A549 (cell line): ENCODE results near the gene CNIH3. TPM values are rescaled to one million over a fixed set of nuclear protein-coding genes. Genes with fewer than 3 reads are reported as not detected.
"Not testable (repeated sequence)": the region's sequence is repeated elsewhere in the genome, so short reads cannot be mapped to it uniquely, and the experiment has no call there.

ENCODE experiments used
- ATAC-seq, 2 experiments: fragments of 200-7000 bp in 1 of 2; fragments of >200 bp in 1 of 2; cut with Nextera tagmentation in 1 of 2; cut with Tn5 transposase in 1 of 2; 3 replicates each; pipeline versions ENCODE4 v1.8.0 to v1.9.1; 2018 to 2020; ENCODE audit warnings: mild to moderate bottlenecking in 1 of 2, moderate library complexity in 1 of 2
- CTCF ChIA-PET: fragments of 300-600 bp; sonication (Branson Sonifier 250); formaldehyde crosslinking; extraction: SDS; loops from one replicate; lab custom pipeline; 2021; ENCODE audit warnings: antibody characterized with exemption, inconsistent platforms; lab: Yijun Ruan, JAX
- POLR2A ChIA-PET: fragments of 350-600 bp; formaldehyde crosslinking; extraction: SDS; loops from one replicate; lab custom pipeline; 2021; ENCODE audit warnings: antibody characterized with exemption, inconsistent platforms; lab: Yijun Ruan, JAX
- DNase-seq, 2 experiments: peaks; one replicate each; pipeline versions ENCODE4 v3.0.0 to v3.0.0-alpha.2; 2011 to 2016; ENCODE audit warnings: low read depth in 1 of 2, low spot score in 1 of 2
- FAIRE-seq: peaks from 2 replicates; lab custom pipeline; 2011; peaks lifted over from hg19 to GRCh38; lab: Jason Lieb, UNC
- H3K27ac ChIP-seq, 2 experiments: fragments of >200 bp; sonication (Bioruptor Twin); formaldehyde crosslinking; 3 replicates each; pipeline ENCODE4 v1.5.1; 2016 to 2017
- H3K4me1 ChIP-seq: fragments of >200 bp; sonication (Bioruptor Twin); formaldehyde crosslinking; 3 replicates; pipeline ENCODE4 v1.6.1; 2016
- H3K4me2 ChIP-seq: fragments of >200 bp; sonication (Bioruptor Twin); formaldehyde crosslinking; 3 replicates; pipeline ENCODE4 v1.6.1; 2016
- H3K4me3 ChIP-seq: fragments of >200 bp; sonication (Bioruptor Twin); formaldehyde crosslinking; 3 replicates; pipeline ENCODE4 v1.5.1; 2016
- H3K9me3 ChIP-seq: fragments of >200 bp; sonication (Bioruptor Twin); formaldehyde crosslinking; 3 replicates; pipeline ENCODE4 v1.6.1; 2016
- CBX2 ChIP-seq: fragments of 200-600 bp; sonication (generic); IDR thresholded peaks from 2 replicates; pipeline ENCODE4 v1.6.1; 2016; ENCODE audit warnings: low read depth, mild to moderate bottlenecking, borderline replicate concordance
- CEBPB ChIP-seq, 2 experiments: fragments of >200 bp in 1 of 2; sonication (Bioruptor Twin) in 1 of 2; formaldehyde crosslinking in 1 of 2; IDR thresholded peaks; 2 replicates each; pipeline ENCODE4 v1.6.1; 2012 to 2016
- CTCF ChIP-seq: fragments of >200 bp; sonication (Bioruptor Twin); formaldehyde crosslinking; IDR thresholded peaks from 3 replicates; pipeline ENCODE4 v1.5.1; 2016
- EP300 ChIP-seq, 2 experiments: fragments of >200 bp; sonication (Bioruptor Twin); formaldehyde crosslinking; IDR thresholded peaks; 2 replicates in 1 of 2; 3 replicates in 1 of 2; pipeline ENCODE4 v1.6.1; 2016 to 2017
- ESRRA ChIP-seq: fragments of 150-350 bp; IDR thresholded peaks from 2 replicates; pipeline ENCODE4 v1.6.1; 2014; ENCODE audit warnings: mild to moderate bottlenecking, low read length, borderline replicate concordance
- FOXS1 ChIP-seq: fragments of 250-450 bp; sonication (Bioruptor Pico); IDR thresholded peaks from 2 replicates; pipeline ENCODE4 v1.5.0; 2020; ENCODE audit warnings: mild to moderate bottlenecking, moderate library complexity
- HDAC2 ChIP-seq: fragments of 200-600 bp; sonication (generic); IDR thresholded peaks from 2 replicates; pipeline ENCODE4 v1.6.1; 2016
- HEYL ChIP-seq: fragments of 250-450 bp; sonication (Bioruptor Pico); IDR thresholded peaks from 2 replicates; pipeline ENCODE4 v1.8.0; 2021; ENCODE audit warnings: mild to moderate bottlenecking, moderate library complexity
- HMGXB4 ChIP-seq: fragments of 250-450 bp; sonication (Bioruptor Pico); IDR thresholded peaks from 2 replicates; pipeline ENCODE4 v1.5.0; 2021; ENCODE audit warnings: mild to moderate bottlenecking, moderate library complexity, borderline replicate concordance
- HOXB13 ChIP-seq: fragments of 250-450 bp; sonication (Bioruptor Pico); IDR thresholded peaks from 2 replicates; pipeline ENCODE4 v1.5.0; 2020; ENCODE audit warnings: low read depth, mild to moderate bottlenecking, moderate library complexity
- HOXB5 ChIP-seq: fragments of 250-450 bp; sonication (Bioruptor Pico); IDR thresholded peaks from 2 replicates; pipeline ENCODE4 v1.5.0; 2020; ENCODE audit warnings: mild to moderate bottlenecking, moderate library complexity
- JUN ChIP-seq, 2 experiments: fragments of >200 bp; sonication (Bioruptor Twin); formaldehyde crosslinking; IDR thresholded peaks; 2 replicates in 1 of 2; 3 replicates in 1 of 2; pipeline ENCODE4 v1.6.1; 2016 to 2017
- JUNB ChIP-seq: fragments of >200 bp; sonication (Bioruptor Twin); formaldehyde crosslinking; IDR thresholded peaks from 2 replicates; pipeline ENCODE4 v1.6.1; 2016
- MAX ChIP-seq: IDR thresholded peaks from 2 replicates; pipeline ENCODE4 v1.6.1; 2012
- NFE2L2 ChIP-seq: fragments of 150-350 bp; conservative IDR thresholded peaks from 2 replicates; pipeline ENCODE4 v1.6.1; 2014; ENCODE audit warnings: low read length
- NPAS2 ChIP-seq: fragments of 250-450 bp; sonication (Bioruptor Pico); IDR thresholded peaks from 2 replicates; pipeline ENCODE4 v1.8.0; 2022; ENCODE audit warnings: mild to moderate bottlenecking, moderate library complexity, borderline replicate concordance
- RARB ChIP-seq: fragments of 250-450 bp; sonication (Bioruptor Pico); IDR thresholded peaks from 2 replicates; pipeline ENCODE4 v1.8.0; 2021; ENCODE audit warnings: mild to moderate bottlenecking, moderate library complexity
- REST ChIP-seq: fragments of 200-600 bp; sonication (generic); IDR thresholded peaks from 2 replicates; pipeline ENCODE4 v1.6.1; 2016; ENCODE audit warnings: antibody characterized with exemption, mild to moderate bottlenecking, moderate library complexity
- RFX5 ChIP-seq: fragments of 450-650 bp; IDR thresholded peaks from 2 replicates; pipeline ENCODE4 v1.7.1; 2014; ENCODE audit warnings: antibody characterized with exemption, mild to moderate bottlenecking, moderate library complexity
- RNF2 ChIP-seq: fragments of 200-600 bp; sonication (generic); IDR thresholded peaks from 2 replicates; pipeline ENCODE4 v1.6.1; 2016; ENCODE audit warnings: low read depth, mild to moderate bottlenecking, antibody characterized with exemption, moderate library complexity, borderline replicate concordance
- SREBF2 ChIP-seq: fragments of 450-650 bp; IDR thresholded peaks from 2 replicates; pipeline ENCODE4 v1.6.1; 2014; ENCODE audit warnings: mild to moderate bottlenecking, moderate library complexity
- USF2 ChIP-seq: fragments of 450-650 bp; IDR thresholded peaks from 2 replicates; pipeline ENCODE4 v1.6.1; 2014; ENCODE audit warnings: antibody characterized with exemption
- ZFP36 ChIP-seq: fragments of 450-650 bp; IDR thresholded peaks from 2 replicates; pipeline ENCODE4 v1.6.1; 2014; ENCODE audit warnings: borderline replicate concordance; ENCODE audit not compliant: partially characterized antibody
- ZSCAN20 ChIP-seq: fragments of 250-450 bp; sonication (Bioruptor Pico); IDR thresholded peaks from 2 replicates; pipeline ENCODE4 v1.8.0; 2022; ENCODE audit warnings: mild to moderate bottlenecking, moderate library complexity
- WGBS: methylation state at CpG from one replicate; pipeline ENCODE4 v1.1.6; 2017; ENCODE audit errors: missing lambda C conversion rate; 5-methylcytosine and 5-hydroxymethylcytosine counted together
- polyA plus RNA-seq, 4 experiments: library from polyadenylated mRNA; depleted of rRNA in 3 of 4; stranded (reverse); fragments of >200 nt; fragmentation: RNase III in 1 of 4; extraction: RNeasy Plus Mini Kit Qiagen cat#74134 plus additional on column Dnase treatment in 1 of 4; gene quantifications; 2 replicates in 3 of 4; 3 replicates in 1 of 4; pipeline ENCODE4 v1.2.3, GENCODE V29; 2011 to 2017

The CNIH3 gene
- polyA plus RNA-seq, 2 of the 4 experiments (the other 2 are of a cell fraction): 0.61 to 0.85 TPM

- ChIA-PET POLR2A (no interaction called here), CTCF (no interaction called here)
- 48% methylated on average over 7 of the region's 7 CpGs for WGBS
- no peak overlapping the region for H3K4me2 ChIP-seq
- no peaks in the 10 kb centered on the region for H3K9me3 ChIP-seq
- H3K4me1 ChIP-seq: no peaks in the 10 kb centered on the region
- FAIRE-seq (no peak), DNase-seq (no peak), ATAC-seq (no peak)
- H3K4me3 ChIP-seq: no peak overlapping the region
- no peak for TF ChIP-seq MAX
- no peak for TF ChIP-seq RFX5
- no peak for TF ChIP-seq HDAC2
- TF ChIP-seq SREBF2: no peak
- no peak for TF ChIP-seq FOXS1
- H3K27ac ChIP-seq: no peak overlapping the region
These were observed 68.9 kb downstream of the CNIH3 start for GRCh38 chr1:224684979-224685425.

- DNase-seq, H3K9me3 ChIP-seq, ATAC-seq, FAIRE-seq, H3K4me1 ChIP-seq, H3K4me2 ChIP-seq, POLR2A ChIA-PET, CTCF ChIA-PET, H3K4me3 ChIP-seq, H3K27ac ChIP-seq: not testable (repeated sequence)
- WGBS: 4% methylated on average over 3 of the region's 3 CpGs
These were observed 70.0 kb downstream of the CNIH3 start for GRCh38 chr1:224686140-224686539.

- POLR2A ChIA-PET: no interaction called here
- no peak for TF ChIP-seq ESRRA
- TF ChIP-seq REST: no peak
- TF ChIP-seq JUN (IDR thresholded peaks at IDR 0.05): no peak
- no peak for TF ChIP-seq NFE2L2
- TF ChIP-seq CEBPB (IDR thresholded peaks at IDR 0.05): no peak
- TF ChIP-seq MAX: no peak
- TF ChIP-seq CBX2: no peak
- no peak for TF ChIP-seq HOXB5 (CRISPR knock-in tag)
- TF ChIP-seq HOXB13: no peak
- TF ChIP-seq ZFP36: no peak
- no peak for TF ChIP-seq USF2
- Histone ChIP-seq H3K27ac (no peak overlapping the region), H3K9me3 (no peaks in the 10 kb centered on the region), H3K4me2 (no peak overlapping the region), H3K4me1 (no peaks in the 10 kb centered on the region), H3K4me3 (no peak overlapping the region)
- CTCF ChIA-PET: no interaction called here
- FAIRE-seq (no peak), DNase-seq (no peak), ATAC-seq (no peak)
- WGBS: 25% methylated on average over 4 of the region's 4 CpGs
These were observed 71.3 kb downstream of the CNIH3 start for GRCh38 chr1:224687465-224687864.

- 50% methylated on average over 7 of the region's 9 CpGs for WGBS
- FAIRE-seq: no peak
- Histone ChIP-seq H3K4me2 (no peak overlapping the region), H3K27ac (no peak overlapping the region), H3K9me3 (no peaks in the 10 kb centered on the region), H3K4me1 (no peaks in the 10 kb centered on the region), H3K4me3 (no peak overlapping the region)
- POLR2A ChIA-PET: no interaction called here
- DNase-seq: no peak
- CTCF ChIA-PET: no interaction called here
- ATAC-seq: no peak
- TF ChIP-seq HEYL (CRISPR knock-in tag) (no peak), EP300 (IDR thresholded peaks at IDR 0.05) (no peak), NPAS2 (no peak), RNF2 (no peak), JUNB (no peak), ZSCAN20 (CRISPR knock-in tag) (no peak), HMGXB4 (CRISPR knock-in tag) (no peak), RARB (CRISPR knock-in tag) (no peak), CTCF (no peak)
These were observed 73.3 kb downstream of the CNIH3 start for GRCh38 chr1:224689374-224689773.
